Activated T-cell treated with anti-CD3 and anti-CD28 coated beads for 48 hours (primary cell): ENCODE measurements around the gene ARF1.

Source experiments
- DNase-seq: peaks from one replicate; pipeline ENCODE4 v3.0.0-alpha.2; 2020; ENCODE audit warnings: low read depth

ARF1 gene

DNA sequence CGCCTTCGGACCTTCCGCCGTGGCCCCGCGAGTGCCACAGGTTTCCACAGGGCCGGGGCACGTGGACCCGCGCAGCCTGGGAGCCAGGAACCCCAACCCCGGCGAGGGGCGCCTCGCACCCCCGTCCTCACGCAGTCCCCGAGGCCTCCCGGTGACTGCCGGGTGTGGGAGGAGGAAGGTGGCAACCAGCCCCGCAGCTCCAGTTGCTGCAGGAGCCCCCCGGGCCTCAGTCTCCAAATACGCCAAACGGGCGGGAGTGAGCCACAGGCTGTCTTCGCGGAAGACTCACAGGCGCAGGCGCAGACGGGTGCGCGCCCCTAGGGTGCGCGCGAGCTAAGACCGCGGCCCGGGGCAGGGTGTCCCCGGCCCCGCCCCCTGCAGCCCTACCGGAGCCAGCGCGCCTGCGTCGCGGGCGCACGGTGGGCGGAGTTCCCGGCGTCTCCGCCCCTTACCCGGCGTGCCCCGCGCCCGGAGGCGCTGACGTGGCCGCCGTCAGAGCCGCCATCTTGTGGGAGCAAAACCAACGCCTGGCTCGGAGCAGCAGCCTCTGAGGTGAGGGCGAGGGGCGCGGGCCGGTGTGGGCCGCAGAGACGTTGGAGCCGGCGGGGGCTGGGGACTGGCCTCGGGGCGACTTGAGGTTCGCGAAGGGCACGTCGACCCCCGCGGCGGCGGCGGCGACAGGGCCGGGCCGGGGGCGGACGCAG, at the start of gene ARF1:
Gene ARF1 (plus strand): TSS at position 495 of the 704 bp plus-strand sequence. CDS start 14,407 bp downstream, outside the sequence.
- DNase-seq = peak; percentile 96

DNA sequence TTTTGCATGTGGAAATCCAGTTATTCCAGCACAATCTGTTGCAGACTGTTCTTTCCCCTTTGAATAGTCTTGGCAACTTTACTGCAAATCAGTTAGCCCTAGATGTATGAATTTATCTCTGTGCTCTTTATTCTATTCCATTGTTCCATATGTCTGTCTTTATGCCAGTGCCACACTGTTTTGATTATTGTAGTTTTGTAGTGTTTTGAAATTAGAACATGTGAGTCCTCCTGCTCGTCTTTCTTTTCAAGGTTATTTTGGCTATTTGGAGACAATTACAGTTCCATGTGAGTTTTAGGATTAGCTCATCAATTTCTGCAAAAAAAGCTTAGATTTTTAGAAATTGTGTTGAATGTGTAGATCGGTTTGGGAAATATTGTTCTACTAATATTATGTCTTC, 49.1 kb upstream of the ARF1 start:
- DNase-seq = no peak

DNA sequence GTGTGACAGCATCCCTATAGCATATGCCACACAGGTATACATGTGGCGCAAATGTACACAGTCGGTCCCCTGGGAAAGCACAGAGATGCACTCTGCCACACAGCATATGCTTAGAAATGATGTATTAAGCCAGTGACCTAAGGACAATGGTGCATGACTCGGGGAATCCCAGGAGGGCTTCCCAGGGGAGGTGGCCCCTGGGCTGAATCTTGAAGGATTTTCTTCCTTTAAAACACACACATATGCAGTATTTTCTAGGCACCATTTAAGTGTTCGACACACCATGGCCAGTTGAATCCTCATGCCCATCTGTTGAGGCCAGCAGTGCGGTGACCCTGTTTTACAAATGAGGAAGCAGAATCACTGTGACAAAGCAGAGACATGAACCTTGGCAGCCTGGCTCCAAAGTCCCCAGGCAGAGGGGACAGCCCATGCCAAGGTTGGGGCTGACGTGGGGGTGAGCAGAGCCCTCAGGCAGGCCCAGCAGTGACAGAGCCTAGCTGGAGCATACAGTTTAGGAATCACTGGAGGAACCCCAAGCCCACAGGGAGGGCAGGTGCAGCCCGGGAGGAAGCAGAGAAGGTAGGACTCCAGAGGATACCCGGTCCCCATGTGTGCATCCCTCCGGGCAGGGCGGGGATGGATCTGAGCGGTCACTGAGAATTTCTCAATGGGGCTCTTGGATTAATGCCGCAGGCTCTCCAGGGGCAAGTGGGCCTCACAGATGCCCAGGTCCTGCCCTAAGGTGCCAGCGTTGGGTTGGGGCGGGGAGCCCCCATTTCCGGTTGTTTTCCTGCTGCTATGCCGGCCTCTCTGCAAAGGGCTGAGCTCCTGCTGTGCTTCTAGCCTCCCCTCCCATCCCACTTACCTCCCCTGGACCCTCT, 47.3 kb upstream of the ARF1 start:
- DNase-seq = no peak

DNA sequence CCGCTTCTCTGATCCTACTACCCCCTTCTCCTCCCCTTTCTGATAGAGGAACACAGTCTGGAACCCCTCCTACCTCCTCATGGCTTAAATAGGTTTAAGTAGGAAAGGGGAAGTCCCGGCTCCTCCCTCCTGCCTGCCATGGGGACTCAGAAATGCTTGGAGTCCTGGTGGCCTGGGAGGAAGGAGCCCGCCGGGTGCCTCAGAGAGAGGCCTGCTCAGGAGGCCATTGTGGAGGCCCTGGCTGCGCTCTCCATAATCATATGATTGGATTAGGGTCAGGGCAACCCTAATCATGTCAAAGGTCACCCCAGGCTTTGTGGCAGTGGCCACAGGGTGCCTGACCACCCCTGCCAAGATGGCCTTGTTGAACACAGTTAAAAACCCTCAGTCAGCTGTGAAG, 46.7 kb upstream of the ARF1 start:
- no peak for DNase-seq

DNA sequence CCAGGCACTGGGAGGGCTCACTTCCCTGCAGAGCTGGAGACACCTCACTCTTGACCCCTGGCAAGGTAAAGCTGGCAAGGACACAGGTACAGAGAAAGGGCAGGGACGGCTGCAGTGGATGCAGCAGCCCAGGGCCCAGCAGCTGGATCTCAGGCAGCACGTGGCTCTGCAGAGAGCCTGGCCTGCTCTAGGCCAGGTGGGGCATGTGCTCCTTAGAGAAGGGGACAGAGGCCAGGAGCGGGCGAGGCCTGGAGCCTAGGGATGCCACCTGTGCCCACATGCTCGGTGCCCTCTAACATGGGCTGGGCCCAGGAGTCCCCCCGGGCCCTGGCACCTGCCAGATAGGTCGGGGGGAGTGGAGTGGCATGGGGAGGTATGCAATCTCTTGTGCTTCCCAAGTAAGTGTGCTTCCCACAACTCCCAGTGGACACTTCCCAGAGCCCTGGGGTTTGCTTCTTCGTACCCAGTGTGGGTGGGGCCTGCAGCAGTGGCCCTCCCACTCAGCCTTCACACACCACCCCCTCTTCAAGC, 45.7 kb upstream of the ARF1 start:
- no peak for DNase-seq

DNA sequence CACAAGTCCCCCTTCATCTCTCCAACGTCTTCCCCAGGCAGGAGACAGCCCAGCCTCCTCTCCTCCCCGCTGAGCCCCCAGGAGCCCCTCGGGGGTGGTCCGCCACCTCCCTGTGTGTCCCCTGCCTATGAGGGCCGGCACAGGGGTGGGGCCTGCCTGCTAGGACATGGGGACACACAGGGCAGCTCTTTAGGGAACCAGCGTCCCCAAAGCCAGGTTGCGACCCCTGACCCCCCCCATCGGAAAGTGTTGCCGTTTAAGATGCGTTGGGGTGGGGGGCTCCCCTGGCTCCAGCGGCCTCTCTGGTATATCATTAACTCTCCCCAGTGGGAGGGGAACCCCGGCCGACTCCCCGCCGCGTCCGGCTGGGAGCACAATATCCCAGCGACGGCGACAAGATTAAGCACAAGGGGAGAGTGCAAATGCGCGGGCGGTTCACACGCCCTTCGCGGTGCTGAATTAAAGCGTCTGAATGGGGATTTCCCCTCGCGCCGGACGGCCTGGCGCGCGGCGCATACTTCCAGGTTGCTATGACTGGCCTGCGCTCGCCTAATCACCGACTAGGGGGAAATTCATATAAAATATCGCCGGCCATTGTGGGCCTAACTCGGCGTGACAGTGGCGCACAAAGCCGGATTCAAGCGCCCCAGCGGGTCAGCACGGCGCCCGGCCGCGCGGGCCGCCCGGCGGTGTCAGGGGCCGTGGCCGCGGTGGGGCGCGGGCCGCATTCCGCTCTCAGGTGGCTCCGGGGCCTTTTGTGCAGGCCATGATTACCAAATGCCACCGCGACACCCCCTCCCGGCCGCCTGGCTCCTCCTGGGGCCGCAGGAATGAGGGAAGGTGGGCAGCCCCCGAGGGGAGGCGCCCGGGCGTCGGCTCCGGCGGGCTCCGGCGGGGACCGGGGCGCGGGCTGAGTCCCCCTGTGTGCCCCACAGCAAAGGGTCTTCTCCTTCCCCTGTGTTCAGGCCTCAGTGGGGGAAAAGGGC, 44.8 kb upstream of the ARF1 start:
- peak; percentile 42 for DNase-seq

DNA sequence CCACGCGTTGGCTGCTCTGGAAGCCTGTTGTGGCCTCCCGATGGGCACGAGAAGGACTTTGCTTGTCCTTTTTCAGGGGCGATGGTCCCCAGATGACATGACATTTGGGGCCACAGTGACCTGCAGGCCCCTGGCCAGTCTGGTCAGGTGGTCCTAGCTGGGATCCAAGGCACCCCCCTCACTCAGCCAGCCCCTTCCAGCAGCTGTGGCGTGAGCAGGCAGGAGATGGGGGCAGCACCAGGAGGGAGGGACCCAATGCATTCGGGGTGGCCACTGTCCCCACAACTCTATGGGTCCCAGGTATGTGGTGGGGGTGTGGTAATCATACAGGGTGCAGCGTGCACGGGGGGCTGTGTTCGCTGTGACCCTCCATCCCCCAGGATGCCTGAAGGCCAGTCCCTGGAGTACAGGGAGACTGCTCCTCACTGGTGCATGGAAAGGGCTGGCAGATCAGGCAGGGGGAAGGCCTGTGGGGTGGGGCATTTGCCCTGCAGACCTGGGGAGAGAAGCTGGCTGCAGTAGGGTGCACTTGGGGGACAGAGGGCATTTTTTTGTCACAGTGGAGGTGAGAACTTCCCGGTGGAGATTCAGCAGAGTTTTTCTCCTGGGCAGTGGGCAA, 44.0 kb upstream of the ARF1 start:
- no peak for DNase-seq

DNA sequence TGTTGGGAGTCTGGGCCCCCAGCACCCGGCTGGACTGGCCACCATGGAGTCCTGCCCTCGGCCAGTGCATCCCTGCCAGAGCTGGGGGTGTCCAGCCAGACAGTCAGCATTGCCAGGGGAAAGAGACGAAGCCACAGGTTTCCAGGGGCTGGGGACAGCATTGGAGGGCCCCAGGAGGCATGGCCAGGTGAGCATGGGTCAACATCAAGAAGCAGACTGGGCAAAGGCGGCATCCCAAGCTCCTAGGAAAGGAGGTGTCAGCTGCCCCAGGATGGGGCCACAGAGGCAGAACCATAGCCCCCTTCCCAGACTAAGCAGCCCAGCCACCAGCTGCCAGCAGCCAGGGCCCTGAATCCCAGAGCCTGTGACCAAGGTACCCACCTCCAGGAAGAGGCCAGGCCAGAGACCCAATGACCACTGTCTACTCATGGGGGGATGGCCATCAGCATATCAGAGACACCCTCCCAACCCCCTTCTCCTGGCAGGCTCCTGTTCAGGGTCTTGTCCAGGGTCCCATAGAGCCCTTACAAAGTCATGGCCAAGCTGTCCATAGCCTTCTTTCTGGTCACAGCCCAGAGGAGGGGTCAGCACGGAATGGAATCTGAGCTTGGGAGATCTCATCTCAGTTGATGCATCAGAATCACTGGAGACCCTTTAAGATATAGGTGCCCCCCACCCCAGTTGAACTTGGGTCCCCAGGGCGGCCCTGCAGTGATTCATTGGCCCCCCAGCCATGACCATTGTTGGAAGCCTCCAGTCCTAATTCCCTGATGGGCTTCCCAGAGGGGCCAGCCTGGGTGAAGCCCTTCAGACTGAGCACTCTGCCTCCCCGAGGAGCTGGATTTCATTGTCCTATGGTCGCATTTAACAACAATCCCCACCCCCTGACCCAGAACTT, 43.3 kb upstream of the ARF1 start:
- no peak for DNase-seq

DNA sequence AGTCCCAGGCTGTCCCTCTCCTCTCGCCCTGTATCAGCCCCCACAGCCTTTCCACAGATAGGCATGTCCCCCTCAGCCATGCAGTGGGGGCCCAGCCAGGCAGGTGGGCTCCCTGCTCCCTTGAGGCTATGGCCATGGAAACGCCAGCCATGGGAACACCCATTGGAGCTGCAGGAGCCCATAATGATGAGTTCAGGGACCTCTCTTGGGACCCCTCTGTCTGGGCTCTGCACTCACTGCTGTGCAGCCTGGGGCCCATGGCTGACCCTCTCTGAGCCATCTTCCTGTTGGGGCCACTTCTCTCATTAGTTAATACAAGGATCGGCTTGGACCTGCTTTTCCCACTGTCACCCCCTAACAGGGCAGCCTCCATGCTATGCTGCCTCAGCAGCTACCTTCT, 42.5 kb upstream of the ARF1 start:
- no peak for DNase-seq

DNA sequence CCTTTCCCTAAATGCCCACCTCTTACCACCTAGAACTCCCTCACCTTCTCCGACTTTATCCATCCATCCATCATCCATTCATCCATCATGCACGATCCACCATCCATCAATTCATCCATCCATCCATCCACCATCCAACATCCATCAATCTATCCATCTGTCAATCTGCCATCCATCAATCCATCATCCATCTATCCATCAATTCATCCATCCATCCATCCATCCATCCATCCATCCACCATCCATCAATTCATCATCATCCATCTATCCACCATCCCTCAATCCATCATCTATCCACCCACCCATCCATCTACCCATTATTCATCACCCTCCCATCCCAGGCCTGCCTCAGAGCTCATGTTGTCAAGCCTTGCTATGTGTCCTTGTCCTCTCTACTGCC, 41.2 kb upstream of the ARF1 start:
- no peak for DNase-seq

DNA sequence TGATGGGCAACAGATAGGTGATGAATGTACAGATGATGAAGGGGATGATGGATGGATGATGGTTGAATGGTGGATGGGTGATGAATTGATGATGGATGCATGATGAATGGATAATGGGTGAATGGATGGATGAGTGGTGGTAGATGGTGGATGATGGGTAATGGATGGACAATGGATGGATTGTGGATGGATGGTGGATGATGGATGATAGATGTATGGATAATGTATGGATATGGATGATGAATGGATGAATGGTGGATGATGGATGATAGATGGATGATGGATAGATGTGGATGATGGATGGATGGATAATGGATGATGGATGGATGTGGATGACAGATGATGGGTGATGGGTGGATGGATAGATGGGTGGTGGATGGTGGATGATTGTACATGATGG, 40.0 kb upstream of the ARF1 start:
- DNase-seq = no peak

DNA sequence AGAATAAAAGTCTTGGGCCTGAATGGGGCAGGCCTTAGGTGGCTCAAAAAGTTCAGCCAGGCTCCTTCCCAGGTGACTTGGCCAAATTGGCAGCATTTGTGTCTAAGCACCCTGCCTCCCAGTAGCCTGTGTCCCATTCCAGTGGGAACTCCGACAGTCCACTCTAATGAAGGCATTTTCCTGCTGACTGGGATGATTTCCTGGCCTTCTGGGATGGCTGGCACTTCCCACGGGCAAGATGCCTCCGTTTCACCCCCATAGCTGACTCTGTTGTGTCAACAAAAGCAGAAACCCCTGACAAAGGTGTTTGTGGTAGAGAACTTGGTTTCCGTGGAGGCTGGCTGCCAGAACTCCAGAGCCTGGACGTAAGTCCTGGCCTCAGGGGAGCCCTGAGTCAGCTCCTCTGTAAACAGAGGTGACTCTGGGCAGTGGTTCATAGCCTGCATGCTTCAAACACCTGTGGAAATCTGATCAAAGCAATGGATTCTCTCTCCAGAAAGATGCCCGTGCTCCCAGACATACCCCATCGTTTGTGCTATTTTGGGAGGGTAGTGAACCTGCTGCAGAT, 39.1 kb upstream of the ARF1 start:
- no peak for DNase-seq

DNA sequence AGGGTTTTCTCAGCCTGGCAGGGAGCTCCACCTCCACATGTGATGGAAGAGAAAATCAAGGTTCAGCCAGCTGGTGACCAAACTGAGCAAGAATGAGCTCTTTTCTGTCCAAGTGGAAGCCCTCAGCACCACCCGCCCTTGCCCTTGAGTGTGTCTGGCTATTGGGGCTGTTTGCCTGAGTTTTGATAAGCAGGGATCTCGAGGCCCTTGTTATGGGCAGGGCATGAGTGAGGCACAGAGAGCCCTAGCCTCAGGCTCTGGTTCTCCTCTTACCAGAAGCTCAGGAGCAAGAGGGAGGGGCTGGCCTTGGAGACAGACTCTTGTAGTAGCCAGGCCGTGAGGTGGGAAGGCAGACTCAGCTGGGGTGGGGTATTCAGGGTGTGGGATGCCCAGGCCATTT, 37.5 kb upstream of the ARF1 start:
- DNase-seq = no peak

DNA sequence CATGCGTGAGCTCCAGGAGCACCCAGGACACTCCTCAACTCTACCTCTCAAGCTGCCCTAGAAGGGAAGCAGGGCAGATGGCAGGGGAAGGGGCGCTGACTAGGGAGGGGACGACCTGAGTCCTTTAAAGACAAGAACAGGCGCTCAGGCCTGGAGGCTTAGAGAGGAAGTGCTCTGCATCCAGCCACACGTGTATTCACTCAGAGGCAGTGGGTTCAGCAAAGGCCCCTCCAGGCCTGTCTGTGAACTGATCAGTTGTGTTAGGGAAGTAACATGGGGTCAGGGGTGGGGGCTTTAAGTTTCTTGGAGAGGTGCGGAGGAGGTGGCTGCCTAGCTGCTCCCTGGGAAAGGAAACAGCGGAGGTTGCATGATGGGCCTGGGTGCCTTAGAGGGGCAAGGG, 37.1 kb upstream of the ARF1 start:
- no peak for DNase-seq

DNA sequence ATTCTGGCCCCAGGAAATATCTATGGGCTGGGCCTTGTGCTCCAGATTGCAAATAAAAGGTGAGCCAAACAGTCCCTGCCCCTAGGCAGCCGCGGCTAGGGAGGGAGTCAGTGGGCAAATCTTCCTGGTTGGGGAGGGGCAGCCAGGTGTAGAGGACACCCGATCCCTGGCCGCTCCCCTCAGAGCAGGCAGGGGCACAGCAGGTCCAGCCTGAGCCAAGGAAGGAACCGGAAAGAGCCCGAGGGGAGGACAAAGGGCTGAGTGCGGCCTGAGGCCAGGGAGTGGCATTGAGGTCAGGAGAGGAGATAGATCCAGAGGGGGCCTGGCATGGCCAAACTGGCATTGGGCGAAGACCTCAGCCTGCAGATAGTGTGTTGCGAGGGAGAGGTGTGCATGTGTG, 36.6 kb upstream of the ARF1 start:
- DNase-seq = no peak

DNA sequence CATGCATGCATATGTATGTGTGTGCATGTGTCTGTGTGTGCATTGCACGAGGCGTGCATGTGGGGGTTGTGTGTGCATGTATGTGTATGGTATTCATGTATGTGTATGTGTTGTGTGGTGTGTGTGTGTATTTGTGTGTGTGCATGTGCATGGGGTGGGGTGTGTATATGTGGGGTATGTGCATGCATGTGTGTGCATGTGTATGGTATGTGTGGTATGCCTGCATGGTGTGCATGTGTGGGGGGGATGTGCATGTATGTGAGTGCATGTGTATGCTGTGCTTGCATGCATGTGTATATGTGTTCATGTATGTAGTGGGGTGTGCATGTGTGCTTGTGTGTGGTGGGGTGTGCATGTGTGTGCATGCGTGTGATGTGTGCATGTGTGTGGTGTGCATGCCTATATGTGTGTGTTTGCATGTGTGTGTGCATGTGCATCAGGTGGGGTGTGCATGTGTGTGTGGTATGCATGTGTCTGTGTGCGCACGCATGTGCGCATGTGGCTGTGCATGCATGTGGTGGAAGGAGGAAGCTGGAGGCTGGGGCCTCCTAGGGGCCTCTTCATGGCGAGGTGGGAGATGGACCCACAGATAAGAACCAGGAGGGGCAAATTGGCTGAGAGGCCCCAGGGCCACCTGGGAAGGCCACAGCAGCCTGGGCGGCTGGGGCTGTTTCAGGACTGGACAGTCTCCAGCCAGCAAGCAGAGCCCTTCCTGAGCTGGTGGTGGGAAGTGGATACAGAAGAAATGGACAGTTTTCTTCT, 35.9 kb upstream of the ARF1 start:
- DNase-seq = no peak

DNA sequence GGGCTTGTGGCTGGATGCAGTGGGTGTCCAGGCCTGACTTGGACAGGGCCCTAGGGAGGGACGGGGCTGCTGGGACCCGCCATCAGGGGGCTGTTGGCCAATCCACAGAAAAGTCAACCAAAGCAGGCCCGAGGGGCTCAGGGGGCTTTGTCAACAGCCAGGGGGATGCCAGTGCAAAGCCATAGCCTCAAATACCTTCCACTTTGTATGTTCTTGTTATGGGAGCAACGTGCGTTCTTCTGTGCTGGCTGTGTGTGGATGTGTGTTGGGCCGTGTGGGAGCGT, 35.4 kb upstream of the ARF1 start:
- no peak for DNase-seq

DNA sequence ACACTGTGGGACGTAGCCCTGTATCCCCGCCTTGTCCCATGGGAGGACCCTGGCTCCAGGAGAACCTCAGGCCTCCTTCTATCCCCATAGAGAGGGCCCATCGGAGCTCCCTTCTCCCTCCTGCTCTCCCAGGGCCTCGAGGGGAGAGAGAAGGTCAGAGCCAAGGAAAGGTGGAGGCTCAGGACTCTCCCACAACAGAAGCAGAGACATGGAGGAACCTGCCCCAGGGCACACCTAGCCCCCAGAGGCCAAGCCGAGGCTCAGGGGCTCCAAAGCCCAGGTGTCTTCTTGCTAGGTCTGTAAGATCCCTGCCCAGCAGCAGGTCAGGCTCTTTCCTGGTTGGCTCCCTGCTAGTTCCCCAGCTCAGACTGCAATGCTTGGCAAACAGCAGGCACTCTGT, 34.4 kb upstream of the ARF1 start:
- no peak for DNase-seq

DNA sequence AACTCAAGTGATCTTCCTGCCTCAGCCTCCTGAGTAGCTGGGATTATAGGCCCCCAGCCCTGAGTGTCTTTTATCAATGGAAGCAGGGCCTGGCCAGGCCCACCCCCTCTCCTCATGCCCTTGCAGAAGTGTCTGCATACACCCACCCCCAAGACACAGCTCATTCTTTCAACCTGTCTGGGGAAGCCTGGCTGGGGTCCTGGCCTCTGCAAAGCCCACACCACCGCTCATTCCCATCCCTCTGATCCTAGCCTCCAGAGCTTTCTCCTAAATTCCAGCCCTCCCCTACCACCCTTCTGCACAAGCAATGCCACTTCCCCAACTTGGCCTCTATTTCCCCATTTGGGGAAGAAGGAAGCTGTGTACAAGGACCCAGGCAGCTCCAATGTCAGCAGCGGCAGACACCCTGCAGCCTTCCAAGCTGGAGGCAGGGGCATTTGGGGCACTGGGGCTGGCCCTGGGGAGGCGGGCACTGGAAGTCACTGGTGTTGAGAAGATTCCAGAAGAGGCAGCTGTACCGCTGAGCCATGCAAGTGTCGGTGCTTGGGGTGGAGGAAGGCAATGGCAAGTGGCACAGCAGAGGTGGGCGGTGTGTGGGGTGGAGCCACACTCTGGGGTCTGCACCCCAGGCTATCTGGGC, 33.7 kb upstream of the ARF1 start:
- DNase-seq = no peak
